Left ventricle myocardium superior (tissue), 1 donor: Measurements from ENCODE around the gene GOLPH3. TPM values are rescaled to one million over a fixed set of nuclear protein-coding genes. Genes with fewer than 3 reads are reported as not detected.
"Not testable (repeated sequence)": the region's sequence is repeated elsewhere in the genome, so short reads cannot be mapped to it uniquely, and the experiment has no call there.

Experiments
- ATAC-seq: fragments of 200-7000 bp; cut with Tn5 transposase; one replicate; pipeline ENCODE4 v1.9.1; 2020; ENCODE audit warnings: mild to moderate bottlenecking, moderate library complexity
- DNase-seq: peaks from one replicate; pipeline ENCODE4 v3.0.0-alpha.2; 2020
- intact Hi-C: fragments of 100-400 bp; cut with micrococcal nuclease; formaldehyde crosslinking; loops from one replicate; pipeline ENCODE4 v1.11.0; 2022
- long read RNA-seq: library from polyadenylated mRNA; unstranded; transcript quantifications from one replicate; pipeline ENCODE4 v2.0.0, GENCODE V29; 2021
- total RNA-seq: library from RNA; stranded (reverse); fragmentation: NEBNext Ultra II Directional; extraction: Animal tissue kit (Norgen Biotek cat#: 25700); gene quantifications from one replicate; pipeline ENCODE4 v1.2.1, GENCODE V29; 2021
- donor health status: DM: no; HTN: yes; CAD: no; lungs with severe emphysema.

Gene GOLPH3
- total RNA-seq: 41.2 TPM
- long read RNA-seq, transcript GOLPH3-201 (4 exons, 2,721 nt): major isoform, 131 of 137 reads
- long read RNA-seq, partial matches to known transcripts: 1 of 137 reads
- long read RNA-seq, other reads (novel, unspliced or antisense): 5 of 137 reads

DNA sequence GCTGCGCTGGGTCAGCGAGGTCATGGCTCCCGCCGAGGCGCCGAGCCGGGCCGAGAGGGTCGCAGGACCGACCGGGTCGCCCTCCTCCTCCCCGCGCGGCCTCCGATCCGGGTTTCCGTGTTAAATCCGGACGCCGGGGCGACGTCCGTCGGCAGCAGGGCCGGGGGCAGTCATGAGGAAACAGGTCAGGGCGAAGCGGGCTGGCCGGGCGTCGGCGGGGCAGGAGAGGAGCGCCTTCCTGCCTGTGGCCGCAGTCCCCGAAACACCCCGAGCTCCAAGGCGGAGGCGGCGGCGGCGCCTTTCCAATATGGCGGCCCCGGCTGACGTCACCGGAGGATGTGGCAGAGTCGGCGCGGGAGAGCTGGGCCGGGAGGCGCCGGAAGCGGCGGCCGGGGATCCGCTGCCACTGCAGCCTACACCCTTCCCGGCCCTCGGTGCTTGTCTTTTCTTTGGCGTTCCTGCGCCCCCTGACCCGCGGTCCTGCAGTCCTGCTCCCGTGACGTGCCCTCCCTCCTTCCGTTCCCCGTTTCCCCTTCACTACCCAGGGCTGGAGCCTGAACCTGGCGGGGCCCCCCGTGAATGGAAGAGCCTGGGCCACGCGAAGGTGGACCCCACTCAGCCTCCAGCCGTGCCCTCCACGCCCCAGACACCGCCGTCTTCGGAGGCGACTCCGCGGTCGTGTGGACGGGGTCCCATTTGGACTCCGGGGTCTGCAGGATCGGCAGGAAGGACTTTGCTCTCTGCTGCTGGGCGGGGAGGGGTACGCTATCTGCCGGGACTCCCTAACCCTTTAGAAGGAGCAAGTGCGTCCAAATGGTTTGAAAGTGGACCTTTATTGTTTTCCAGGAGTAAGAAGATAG is at the start of gene GOLPH3:
TSS of gene GOLPH3 (minus strand) at position 309 of the 860 bp plus-strand sequence. CDS start at position 24, 285 bp downstream.
- DNase-seq (peak; percentile 98), ATAC-seq (peak; percentile 96)
- intact Hi-C loops: no loop called here

DNA sequence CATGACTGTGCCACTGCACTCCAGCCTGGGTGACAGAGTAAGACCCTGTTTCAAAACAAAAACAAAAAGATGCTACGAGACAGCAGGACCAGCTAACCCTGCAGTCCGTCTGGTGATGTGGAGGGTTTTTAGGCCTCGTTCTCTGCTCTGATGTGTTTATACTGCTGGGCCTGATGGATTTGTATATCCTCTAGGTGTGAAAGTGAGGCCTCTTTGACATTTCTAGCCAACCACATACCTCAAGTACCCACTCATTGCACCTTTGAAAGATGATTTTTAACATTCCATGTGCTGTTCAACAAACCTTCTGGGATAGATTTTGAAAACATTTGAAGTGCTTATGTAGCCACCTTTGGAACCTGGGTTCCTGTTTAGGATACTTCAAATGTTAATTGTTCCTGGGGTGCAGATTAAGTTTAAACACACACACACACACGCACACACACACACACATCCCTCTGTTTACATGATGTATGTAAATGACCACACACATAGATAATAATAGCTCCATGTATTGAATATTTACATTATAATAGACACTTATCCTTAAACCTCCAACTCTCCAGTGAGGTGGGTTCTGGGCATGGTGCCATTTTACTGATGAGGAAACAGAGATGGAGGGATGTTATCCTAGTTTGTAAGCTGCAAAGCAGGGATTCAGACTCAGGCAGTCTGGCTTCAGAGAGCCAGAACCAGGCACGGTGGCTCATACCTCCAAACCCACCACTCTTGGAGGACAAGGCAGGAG is 48.8 kb upstream of the GOLPH3 start:
- intact Hi-C loops: no loop called here
- ATAC-seq (no peak), DNase-seq (no peak)

DNA sequence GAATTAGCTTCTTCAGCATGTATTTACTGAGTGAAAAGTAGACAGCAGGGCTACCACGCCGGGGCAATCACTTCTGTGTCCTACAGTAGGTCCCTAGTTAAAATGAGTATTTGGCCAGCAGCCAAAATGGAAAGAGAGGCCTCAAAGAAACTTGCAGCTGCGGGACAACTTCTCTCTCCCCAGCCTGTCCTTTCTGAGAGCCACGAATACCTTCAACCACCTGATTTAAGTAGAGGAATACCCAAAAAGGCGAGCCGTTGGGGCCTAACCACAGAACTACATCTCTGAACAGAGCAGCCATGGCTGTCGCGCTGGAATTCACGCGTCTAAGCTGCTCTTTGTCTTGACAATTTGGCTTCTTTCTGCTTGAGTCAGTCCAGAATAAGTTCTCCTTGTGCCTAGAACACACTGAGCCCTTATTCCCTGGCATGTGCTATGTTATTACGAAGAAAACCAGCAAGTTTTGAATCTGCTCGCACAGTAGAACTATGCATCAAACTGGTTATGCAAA is 43.8 kb upstream of the GOLPH3 start:
- peak; percentile 38 for DNase-seq
- intact Hi-C loops: no loop called here
- peak; percentile 81 for ATAC-seq

DNA sequence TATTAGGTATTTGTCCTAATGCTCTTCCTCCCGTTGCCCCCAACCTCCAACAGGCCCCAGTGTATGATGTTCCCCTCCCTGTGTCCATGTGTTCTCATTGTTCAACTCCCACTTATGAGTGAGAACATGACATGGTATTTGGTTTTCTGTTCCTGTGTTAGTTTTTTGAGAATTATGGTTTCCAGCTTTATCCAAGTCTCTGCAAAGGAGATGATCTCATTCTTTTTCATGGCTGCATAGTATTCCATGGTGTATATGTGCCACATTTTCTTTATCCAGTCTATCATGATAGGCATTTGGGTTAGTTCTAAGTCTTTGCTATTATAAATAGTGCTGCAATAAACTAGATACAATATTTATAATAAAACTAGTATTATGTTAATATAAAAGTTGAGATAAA is 40.2 kb upstream of the GOLPH3 start:
- DNase-seq, intact Hi-C loops, ATAC-seq: not testable (repeated sequence)

DNA sequence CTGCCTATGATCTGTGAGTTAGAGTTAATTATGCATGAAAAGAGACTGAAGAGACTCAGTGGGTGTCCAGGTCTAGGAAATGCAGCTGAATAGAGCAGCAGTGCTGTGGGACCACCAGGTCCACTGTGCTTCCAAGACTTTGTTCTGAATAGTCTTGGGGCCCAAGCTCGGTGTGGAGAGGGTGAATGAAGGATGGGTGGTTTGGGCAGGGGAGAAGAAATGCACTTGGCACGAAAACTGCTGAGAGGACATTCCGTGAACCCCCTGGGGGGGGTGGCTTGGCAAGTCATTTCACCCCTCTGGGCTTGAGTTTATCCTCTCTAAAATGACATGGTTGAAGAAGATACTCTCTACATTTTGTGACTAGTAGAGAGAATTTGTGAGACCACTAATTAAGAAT is 36.0 kb upstream of the GOLPH3 start:
- intact Hi-C loops: no loop called here
- DNase-seq (no peak), ATAC-seq (no peak)

DNA sequence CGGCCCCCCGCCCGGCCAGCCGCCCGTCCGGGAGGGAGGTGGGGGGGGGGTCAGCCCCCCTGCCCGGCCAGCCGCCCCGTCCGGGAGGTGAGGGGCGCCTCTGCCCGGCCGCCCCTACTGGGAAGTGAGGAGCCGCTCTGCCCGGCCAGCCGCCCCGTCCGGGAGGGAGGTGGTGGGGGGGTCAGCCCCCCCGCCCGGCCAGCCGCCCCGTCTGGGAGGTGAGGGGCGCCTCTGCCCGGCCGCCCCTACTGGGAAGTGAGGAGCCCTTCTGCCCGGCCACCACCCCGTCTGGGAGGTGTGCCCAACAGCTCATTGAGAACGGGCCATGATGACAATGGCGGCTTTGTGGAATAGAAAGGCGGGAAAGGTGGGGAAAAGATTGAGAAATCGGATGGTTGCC is 34.7 kb upstream of the GOLPH3 start:
- intact Hi-C loops, DNase-seq, ATAC-seq: not testable (repeated sequence)

DNA sequence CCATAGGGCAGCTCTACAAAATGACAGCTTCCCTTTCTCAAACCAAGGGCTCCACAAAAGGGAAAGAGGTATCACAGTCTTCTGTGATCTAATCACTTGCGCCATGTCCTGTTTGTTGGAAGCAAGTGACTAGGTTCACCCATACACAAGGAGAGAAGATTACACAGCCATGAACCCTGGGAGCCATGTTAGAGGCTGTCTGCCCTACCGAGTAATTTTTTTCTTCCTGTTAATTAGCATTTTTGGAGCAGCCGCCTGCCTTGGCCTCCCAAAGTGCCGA is 33.2 kb upstream of the GOLPH3 start:
- ATAC-seq: no peak
- no peak for DNase-seq
- intact Hi-C loops: no loop called here

DNA sequence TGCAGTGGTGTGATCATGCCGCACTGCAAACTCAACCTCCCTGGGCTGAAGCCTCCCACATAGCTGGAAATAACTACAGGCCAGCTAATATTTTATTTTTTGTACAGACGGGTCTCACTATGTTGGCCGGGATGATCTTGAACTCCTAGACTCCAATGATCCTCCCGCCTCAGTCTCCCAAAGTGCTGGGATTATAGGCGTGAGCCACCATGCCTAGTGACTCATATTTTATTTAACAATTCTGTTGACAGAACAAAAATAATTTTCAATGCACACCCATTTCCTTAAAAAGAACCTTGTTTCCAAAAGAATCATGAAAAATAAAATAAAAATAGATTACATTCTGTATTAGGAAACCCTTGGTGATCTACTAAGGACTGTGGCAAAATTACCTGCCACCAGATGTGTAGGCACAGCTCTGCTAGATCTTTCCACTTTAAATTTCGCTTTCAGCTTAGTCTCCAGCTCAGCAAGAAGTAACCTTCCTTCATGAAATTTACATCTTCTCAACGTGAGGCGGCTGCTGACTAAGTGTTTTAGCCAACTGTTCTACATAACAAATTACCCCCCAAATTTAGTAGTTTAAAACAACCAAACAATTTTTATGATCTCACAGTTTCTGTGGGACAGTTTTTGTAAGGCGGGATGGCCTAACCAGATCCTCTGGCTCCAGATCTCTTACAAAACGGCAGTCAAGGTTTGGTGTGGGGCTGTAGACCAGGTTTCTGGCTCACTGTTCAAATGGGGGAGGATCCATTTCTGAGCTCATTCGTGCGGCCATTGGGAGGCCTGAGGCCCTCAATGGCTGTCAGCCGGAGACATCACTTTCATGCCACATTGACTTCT is 32.6 kb upstream of the GOLPH3 start:
- ATAC-seq (no peak), DNase-seq (no peak)
- intact Hi-C loops: no loop called here

DNA sequence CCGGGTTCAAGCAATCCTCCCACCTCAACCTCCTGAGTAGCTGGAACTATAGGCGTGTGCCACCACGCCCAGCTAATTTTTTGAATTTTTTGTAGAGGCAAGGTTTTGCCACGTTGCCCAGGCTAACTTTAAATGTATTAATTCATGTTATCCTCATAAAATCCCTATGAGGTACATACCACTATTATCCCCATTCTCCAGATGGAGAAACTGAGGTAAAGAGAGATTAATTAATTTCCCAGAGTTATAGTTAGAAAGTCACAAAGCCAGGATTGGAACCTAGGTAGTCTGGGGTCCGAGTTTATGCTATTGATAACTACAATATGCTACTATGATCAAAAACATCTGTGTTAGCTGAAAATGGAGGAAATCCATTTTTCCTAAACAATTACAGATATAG is 31.9 kb upstream of the GOLPH3 start:
- intact Hi-C loops: no loop called here
- no peak for ATAC-seq
- DNase-seq: no peak

DNA sequence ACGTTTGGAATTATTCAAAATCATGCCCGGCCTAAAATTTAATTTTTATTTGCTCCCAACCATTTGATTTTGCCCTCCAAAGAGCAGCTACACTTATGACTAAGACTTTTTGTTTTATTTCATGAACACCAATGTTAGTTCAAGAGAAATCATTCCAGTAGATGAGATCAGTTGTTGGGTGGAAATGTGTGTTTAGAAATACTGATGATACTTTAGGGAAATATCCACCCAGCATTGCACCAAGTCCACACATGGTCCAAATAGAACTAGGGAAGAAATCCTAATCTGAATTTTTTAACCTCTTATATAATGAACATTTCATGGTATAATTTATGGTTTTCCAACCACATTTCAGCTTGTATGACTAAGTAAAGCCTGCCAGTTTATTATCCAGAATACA is 28.3 kb upstream of the GOLPH3 start:
- peak; percentile 78 for ATAC-seq
- no peak for DNase-seq
- intact Hi-C loops: no loop called here

DNA sequence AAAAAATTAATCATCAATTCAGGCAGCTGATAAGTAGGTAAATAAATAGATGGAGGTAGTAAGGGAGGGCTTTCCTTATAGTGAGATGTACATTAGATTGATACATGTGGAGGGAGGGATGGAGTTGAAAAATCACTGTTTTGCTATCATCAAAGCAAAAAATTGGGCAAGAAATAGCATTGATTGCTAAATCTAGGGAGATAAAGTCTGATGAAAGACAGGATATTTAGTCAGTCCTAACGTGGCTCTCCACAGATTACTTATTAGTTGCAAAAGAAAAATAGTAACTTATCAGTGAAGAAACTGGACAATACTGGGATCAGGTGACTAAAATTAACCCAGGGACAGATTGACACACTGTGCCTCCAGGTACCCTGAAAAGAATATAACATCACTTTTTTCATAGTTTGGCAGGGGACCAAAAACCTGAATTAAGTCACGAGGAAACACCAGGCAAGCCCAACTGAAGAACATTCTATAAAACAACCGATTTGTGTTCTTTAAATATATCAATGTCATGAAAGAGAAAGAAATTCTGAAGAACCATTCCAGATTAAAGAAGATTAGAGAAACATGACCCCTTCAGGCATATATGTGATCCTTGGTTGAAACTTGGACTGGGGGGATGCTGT is 27.1 kb upstream of the GOLPH3 start:
- peak; percentile 48 for ATAC-seq
- intact Hi-C loops: no loop called here
- DNase-seq: no peak

DNA sequence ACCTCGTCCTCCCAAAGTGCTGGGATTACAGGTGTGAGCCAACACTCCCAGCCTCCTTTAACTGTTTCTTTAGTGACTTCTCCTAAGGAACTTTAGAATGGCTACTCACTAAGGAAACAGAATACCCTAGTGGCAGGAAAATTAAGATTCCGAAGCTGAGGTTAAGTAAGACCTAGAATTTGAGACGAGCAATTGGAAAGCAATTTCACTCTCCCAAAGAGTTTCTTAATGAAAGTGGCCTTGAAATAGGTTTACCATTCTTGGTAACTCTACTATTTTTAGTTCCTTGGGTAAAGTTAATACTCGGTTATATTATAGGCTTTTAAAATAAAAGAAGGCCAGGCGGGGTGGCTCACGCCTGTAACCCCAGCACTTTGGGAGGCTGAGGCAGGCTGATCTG is 22.9 kb upstream of the GOLPH3 start:
- no peak for ATAC-seq
- no peak for DNase-seq
- intact Hi-C loops: no loop called here

DNA sequence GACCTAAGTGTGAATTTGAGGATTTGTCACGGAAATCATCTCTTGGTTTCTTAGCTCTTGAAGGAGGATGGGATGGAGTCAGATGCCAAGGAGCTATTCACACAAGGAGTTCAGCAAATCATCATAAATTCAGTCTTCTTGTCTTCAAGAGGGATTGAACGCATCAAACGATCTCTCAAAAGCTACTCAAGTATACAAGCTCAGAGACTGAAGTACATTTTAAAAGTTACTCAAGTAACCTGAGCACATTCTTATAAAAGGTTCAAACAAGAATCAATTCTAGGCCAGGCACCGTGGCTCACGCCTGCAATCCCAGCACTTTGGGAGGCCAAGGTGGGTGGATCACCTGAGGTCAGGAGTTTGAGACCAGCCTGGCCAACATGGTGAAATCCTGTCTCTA is 21.1 kb upstream of the GOLPH3 start:
- DNase-seq: no peak
- no peak for ATAC-seq
- intact Hi-C loops: no loop called here

DNA sequence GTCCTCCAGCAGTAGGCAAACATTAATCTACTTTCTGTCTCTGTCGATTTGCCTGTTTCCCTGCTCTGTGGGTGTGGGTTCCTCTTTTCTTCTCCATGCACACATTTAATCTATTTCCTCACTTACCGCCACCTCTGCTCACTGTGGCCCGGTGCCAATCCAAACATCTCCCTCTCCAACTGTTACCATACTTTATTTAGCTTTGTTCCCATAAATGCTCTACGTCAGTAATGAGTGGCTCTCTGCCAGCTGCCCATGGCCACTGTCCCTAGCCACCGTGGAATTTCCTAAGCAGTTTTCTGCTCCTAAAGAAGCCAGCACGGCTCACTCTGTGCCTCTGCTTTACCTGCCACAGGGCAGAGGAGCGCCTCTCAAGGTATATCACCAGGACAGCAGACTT is 19.5 kb upstream of the GOLPH3 start:
- peak; percentile 78 for ATAC-seq
- intact Hi-C loops: no loop called here
- peak; percentile 87 for DNase-seq

DNA sequence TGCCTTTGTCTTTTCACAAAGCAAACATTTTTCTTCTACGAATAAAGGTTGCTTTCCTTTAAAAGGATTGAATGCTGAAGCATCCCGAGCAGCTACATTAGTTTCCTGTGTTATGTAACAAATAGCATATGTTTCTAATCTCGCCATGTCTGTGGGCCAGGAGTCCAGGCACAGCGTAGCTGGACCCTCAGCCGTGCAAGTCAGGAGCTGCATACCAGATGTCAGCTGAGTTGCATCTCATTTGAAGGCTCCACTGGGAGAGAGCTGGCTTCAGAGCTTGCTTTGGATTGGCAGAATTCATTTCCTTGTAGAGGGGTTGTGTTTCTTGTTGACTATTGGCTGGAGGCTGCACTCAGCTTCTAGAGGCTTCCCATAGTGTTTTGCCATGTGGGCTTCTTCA is 16.0 kb upstream of the GOLPH3 start:
- peak; percentile 67 for DNase-seq
- peak; percentile 95 for ATAC-seq
- intact Hi-C loops: no loop called here

DNA sequence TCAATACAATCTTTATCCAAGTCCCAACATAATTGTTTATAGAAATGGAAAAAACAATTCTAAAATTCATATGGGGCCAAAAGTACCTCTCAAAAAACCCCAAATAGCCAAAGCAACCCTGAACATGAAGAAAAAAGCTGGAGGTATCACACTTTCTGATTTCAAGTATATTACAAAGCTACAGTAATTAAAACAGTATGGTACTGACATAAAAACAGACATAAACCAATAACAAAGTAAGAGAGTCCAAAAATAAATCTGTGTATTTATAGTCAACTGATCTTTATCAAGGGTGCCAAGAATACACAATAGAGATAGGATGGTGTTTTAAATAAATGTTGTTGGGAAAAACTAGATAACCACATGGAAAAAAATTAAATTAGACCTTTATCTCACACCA is 13.6 kb upstream of the GOLPH3 start:
- DNase-seq: no peak
- no peak for ATAC-seq
- intact Hi-C loops: no loop called here

DNA sequence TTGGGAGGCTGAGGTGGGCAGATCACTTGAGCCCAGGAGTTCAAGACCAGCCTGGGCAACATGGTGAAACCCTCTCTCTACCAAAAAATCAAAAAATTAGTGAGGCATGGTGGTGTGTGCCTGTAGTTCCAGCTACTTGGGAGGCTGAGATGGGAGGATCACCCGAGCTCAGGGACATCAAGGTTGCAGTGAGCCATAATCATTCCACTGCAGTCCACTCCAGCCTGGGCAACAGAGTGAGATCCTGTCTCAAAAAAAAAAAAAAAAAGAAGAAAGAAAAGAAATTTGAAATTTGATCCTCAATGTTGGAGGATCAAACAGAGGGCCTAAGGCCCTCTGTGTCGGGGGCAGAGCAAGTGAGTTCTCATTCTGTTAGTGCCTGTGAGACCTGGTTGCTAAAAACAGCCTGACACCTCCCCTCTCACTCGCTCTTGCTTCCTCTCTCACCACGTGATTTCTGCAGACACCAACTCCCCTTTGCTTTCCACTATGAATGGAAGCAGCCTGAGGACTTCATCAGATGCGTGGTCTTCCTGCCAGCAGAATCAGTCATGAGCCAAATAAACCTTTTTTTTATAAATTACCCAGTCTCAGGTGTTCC is 8.4 kb upstream of the GOLPH3 start:
- ATAC-seq (peak; percentile 87), DNase-seq (no peak)
- intact Hi-C loops: no loop called here

DNA sequence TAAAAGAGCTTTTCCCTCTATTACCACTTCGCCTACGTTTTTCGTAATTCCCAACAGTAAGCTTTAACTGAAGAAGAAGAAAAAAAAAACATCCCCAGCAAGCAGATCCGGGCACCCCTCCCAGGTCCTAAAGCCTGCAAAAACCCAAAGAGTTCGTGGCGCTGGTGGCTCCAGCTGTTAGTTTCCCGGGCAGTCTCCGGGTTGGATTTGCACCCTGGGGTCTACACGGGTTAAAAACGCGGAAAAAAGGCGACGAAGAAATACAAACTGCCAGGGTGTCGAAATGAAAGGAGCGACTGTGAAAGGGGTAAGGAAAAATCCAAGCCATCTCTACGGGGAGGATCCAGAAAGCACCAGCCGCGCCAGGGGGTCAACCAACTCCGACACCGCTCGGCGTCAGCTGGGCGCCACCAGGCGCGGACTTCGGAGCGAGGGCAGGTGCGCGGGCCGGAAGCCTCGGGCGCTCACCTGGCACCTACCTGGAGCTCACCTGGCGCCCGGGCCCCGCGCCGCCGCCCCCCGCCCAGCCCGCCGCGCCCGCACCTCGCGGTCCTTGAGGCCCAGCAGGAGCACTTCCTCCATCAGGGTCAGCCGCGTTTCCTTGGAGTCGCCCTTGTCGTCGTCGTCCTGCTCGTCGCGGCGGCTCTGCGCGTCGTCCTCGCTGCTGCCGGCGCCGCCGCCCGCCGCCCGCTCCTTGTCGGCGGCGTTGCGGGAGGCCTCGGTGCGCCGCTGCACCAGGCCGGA is 680 bp downstream of the GOLPH3 start:
- ATAC-seq (peak; percentile 25), DNase-seq (peak; percentile 67)
- intact Hi-C loops: no loop called here
